OCI-LY3 (cell line): ENCODE data around the gene EDEM3.

Experiments
- CTCF ChIP-seq: fragments of 200-600, 300-600 bp; sonication (generic); IDR thresholded peaks from 2 replicates; pipeline ENCODE4 v1.5.1; 2014; ENCODE audit warnings: antibody characterized with exemption, low read length, low read depth
- EZH2phosphoT487 ChIP-seq: fragments of 200-600 bp; shearing (Covaris generic); IDR thresholded peaks from 2 replicates; pipeline ENCODE4 v1.6.1; 2018; ENCODE audit warnings: antibody characterized with exemption, mixed run types, low read depth

GRCh38 chr1:184743062-184743756 lies 11.4 kb downstream of the EDEM3 start:
- TF ChIP-seq CTCF (no peak), EZH2phosphoT487 (no peak)
